Inferior parietal cortex (tissue), 1 donor: Measurements from ENCODE around the gene C18orf63.
"Not testable (repeated sequence)": the region's sequence is repeated elsewhere in the genome, so short reads cannot be mapped to it uniquely, and the experiment has no call there.

Source experiments
- DNase-seq: peaks from one replicate; pipeline ENCODE4 v3.0.0-alpha.2; 2016; ENCODE audit errors: extremely low spot score

The C18orf63 gene

DNA sequence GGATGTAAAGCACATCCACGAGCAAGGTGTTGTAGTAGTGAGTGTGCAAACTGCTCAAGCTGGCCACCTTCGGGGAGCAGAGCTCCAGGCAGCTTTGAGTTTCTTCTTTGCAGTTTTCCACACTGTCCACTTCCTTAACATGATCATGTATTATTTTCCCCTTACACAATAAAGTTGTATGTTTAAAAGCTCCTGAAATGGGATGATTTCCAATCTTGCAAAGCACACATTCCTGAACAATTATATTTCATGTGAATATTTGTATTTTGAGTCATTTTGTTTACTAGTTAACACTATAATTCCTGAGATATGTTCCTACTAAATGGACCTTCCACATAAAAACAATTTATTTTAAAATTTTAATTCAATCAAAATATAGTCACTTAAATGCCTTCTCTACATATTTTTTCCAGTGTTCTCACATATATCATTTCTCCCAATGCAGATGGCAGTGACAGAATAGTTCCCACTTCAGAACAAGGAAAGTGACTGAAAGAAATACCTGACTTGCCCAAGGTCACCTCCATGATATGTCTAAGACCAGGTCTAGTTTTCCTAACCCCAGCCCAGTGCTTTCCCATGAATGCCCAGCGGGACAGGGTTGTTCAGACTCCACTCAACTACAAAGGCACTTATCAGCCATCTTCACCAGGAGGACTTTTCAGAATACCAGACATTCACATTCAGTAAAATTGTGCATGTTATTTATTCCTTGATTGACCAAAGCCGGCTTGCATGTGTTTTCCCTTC is 29.4 kb upstream of the C18orf63 start:
- DNase-seq, result no peak

DNA sequence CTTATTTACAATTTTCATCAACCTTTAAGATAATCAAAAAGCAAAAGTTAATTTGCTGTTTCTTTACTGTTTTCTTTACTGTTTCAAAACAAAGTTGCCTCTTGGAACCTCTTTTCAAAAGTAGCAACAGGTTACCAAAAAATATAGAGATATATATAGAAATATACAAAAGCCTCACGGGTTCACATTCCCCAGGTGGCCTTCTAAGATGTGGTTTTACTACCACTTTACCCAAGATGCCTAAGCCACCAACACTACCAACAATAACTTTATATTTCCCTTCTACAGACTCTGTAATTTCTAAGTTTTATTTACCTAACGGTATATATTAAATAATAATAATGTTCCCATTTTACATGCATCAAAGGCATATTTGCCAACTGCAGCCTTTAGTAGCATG is 28.8 kb upstream of the C18orf63 start:
- no peak for DNase-seq

DNA sequence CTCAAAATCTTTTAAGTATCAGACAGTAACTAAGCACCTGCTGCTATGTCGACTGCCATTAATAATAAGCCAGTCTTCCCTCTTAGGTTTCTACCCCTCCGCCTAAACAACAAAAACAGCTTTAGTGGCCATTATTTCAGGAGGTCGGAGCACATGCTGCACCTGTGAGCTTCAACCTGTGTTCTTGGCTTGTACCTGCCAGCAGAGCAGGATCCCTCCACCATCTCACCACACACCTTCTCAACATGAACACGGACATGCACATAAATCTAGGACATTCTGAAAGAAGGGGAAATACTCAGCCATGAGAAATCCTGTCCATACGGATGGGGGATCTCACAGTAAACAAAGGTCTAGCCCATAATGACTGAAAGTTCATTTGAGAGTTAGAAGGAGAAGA is 27.6 kb upstream of the C18orf63 start:
- no peak for DNase-seq

DNA sequence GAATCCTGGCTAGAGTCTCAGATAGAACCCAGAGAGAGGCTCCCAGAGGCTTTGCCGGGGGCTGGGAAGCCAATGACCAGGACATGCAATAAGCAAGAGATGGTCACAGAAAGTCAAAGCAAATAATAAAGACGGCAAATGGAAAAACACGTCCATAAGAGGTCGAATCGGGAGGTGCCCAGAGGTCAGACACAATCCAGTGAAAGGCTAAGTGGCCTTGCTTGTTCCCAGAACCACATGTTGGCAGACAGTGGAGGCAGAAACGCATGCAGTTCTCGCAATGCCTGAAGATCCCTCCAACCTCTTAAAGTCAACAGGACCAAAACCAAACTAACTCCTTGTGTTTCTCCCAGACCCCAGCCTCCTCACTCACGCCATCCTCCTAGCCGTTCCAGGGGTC is 26.9 kb upstream of the C18orf63 start:
- DNase-seq, result no peak

DNA sequence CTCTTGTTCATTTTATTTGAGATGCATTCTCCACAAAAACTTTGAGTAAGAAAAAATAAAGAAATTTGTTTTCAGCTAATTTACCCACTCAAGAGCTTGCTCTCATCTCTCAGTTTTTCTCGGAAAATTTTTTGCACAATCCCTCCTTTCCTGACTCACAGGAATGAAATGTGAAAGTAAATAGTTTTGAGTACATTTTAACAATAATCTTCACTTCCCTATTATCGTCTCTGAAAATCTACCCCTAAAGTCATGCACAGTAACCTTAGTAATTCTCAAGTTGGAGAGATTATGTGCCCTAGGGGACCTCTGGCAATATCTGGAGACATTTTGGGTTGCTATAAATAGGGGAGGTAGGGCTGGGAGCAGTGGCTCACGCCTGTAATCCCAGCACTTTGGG is 26.5 kb upstream of the C18orf63 start:
- no peak for DNase-seq

DNA sequence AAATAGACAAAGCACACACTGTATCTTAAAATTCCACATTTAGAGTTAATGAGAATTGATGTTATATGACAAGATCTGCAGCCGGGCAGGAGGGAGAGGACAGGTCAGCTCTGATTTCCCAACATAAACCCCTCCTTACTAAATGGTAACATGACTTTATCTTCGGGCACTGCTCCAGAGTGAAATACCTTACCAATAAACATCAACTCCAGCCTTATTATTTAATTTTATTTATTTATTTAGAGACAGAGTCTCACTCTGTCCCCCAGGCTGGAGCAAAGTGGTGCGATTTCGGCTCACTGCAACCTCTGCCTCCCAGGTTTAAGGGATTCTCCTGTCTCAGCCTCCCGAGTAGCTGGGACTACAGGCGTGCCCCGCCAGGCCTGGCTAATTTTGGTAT is 25.6 kb upstream of the C18orf63 start:
- DNase-seq, result no peak

DNA sequence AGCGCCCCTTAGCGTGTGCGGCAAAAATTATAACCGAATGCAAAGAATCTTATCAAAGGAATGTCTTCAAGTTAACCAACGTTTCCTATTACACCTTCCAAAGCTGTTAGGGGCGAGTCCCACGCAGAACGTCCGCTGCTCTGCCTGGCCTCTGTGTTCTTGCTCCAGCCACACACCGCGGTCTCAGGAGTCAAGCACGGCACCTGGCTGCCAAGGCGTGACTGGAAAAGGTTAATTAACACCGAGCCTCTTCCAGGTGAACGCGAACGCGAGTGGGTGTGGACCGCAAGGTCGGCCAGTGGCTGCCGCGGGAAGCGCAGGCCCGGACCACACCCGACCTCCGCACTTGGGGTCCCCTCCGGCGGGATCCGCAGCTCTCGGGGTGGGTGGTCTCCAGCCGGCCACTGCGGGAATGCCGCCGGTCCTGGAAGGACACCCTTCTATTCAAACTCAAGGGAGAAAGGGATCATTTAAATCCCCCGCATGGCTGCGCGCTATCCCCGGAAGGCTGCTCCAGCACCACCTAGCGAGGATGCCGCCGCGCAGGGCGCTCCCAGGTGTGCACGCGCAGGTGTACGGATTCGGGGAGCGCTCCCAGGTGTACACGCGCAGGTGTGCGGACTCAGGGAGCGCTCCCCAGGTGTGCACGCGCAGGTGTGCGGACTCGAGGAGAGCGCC is 24.7 kb upstream of the C18orf63 start:
- no peak for DNase-seq

DNA sequence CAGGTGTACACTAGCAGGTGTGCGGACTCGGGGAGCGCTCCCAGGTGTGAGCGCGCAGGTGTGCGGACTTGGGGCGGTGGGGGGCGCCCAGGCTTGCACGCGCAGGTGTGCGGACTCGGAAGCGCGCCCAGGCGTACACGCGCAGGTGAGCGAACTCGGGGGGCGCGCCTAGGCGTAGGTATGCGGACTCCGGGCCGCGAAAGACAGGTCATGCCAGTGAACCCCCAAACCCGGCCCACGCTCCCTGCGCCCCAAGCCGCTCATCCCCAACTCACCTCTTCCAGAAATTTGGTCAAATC is 24.2 kb upstream of the C18orf63 start:
- no peak for DNase-seq

DNA sequence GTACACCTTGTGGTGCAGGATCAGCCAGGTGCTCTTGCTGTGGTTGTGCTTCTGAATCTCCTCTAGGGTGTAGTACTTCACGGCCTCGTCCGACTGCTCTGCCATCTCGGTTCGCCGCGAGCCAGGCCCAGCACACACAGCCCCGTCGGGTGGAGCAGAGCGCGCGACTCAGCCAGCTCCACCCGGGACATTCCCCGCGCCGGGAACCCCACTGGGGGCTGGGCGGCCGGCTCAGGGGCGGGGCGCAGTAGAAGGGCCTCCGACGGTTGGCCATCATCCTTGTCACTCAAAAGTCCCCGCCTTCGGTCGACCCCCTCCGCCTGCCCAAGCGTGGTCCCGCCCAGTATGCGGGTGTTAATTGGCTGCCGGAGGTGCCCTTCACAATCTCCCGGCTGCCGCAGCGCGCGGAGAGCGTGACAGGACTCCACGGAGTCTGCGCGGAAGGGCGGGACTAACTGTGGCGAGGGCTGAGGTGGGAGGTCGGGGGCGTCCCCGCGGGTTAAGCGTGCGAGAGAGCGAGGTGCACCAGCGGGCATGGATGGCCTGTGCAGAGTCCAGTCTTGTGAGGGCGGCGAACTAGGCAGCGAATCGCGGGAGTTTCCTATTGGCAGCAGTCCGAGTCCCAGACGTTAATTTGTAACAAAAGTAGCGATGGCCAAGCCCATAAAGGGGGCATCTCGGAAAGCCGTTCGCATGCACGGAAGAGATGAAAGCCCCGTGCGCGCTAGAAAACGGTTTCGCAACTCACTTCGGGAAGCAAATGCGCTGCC is 23.7 kb upstream of the C18orf63 start, which contains the start of gene CYB5A:
Gene CYB5A, minus strand, starts transcription at position 193 of the 770 bp plus-strand sequence. Its CDS starts 88 bp downstream, at position 105.
- DNase-seq, result peak; percentile 99

DNA sequence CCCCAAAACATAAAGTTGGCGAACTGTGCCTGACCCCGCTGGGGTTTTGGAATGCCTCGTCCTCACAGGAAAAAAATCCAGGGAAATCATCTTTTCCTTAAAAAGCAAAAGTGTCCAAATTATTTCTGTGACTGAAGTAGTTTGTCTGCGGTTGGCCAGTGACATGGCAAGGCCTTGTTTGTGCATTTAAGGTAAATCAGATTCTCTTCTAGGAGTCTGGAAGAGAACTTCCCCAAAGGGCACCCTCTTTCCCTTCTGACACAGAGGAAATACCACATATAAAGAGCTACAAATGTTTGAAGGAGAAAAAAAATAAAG is 23.1 kb upstream of the C18orf63 start:
- no peak for DNase-seq

DNA sequence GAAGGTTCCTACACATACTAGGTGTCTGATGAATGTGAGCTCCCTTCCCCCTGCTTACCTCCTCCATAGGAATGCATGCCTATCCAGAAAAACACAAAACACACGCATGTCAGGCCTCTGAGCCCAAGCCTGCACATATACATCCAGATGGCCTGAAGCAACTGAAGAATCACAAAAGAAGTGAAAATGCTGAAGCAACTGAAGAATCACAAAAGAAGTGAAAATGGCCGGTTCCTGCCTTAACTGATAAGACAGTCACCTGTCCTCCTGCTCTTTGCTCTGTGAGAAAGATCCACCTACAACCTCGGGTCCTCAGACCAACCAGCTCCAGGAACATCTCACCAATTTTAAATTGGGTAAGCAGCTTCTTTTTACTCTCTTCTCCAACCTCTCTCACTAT is 22.7 kb upstream of the C18orf63 start:
- not testable (repeated sequence) for DNase-seq

DNA sequence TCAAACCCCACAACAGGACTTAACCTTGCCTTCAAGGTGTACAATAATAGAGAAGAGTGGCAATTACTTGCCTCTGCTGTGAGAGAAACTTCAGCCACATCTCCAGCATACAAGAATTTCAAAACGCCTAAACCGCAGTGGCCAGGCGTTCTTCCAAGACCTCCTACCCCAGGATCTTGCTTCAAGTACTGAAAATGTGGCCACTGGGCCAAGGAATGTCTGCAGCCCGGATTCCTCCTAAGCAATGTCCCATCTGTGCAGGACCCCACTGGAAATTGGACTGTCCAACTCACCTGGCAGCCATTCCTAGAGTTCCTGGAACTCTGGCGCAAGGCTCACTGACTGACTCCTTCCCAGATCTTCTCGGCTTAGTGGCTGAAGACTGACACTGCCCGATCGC is 21.1 kb upstream of the C18orf63 start:
- no peak for DNase-seq

DNA sequence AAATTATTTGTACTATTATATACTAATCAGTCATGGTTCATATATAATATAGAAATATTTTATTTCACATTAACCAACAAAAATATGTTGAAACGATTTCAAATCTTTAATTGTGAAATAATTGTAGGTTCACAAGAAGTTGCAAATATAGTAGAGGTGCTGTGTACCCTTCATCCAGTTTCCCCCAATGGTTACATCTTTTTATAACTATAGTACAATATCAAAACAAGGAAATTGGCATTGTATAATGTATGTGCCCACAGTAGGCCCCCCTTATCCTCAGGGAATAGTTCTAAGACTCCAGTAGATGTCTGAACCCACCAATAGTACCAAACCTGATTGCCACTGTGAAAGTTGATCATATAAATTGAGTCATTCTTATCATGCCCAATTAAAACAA is 16.5 kb upstream of the C18orf63 start:
- DNase-seq, result no peak

DNA sequence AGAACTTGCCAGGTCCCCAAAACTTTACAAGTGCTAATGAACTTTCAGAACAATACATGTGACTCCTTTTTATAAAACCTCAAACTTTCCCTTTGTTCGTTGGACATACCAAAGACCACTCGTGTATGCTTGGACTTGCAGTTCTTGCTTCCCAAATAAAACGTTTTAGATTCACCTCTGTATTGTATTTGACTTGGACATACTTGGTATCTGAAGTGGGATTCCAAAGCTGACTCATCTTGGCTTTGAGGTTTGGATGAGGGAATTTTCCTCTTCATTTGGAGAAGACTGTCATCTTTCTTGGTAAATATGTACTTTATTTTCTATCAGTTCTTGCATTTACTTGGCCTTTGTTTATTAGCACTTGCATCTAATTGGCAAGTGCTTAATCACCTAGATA is 15.9 kb upstream of the C18orf63 start:
- DNase-seq, result no peak

DNA sequence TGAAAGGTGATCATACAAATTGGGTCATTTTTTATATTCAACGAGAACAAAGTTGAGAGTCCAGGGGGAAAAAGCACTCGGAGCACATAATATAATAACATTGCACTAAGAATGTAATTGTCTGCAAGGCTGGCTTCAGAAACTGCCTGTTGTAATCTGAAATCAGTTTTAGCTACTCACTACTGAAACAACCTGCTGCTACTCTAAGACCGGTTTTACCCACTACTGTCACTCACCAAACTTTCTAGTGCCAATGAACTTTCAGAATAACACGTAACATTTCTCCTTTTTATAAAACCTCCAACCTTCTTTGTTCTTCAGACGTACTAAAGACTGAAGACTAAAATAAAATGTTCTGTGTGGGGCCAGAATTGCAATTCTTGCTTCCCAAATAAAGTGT is 12.3 kb upstream of the C18orf63 start:
- no peak for DNase-seq

DNA sequence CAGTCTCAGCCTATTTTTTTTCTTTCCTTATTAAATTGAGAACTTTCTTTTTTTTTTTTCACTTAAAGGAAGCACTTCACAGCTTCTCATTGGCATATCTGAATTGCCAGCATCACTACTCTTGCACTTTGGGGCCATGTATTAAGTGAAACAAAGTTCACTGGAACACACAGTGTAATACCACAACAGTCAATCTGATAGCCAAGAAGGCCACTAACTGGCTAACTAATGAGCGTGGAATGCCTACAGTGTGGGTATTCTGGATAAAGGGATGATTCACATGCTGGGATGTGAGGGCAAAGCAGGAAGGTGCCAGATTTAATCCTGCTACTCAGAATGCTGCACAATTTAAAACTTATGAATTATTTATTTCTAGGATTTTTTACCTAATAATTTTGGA is 11.7 kb upstream of the C18orf63 start:
- DNase-seq, result no peak

DNA sequence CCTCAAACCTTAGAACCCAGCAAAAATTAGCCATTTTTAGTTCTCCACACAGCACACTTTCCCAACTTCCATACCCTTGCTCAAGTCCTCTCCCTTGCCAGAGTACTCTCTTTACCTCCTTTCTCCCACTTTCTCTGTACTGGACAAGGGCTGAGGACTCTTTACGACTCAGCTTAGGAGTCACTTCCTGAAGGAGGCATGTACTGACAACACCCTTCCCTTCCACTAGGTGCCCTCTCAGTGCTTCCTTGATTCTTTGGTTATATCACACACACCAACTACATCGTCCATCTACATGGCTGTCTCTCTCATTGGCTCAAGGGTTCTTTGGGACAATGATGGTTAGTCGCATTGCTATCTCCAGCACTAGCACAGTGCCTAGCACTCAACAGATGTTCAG is 5.2 kb upstream of the C18orf63 start:
- DNase-seq, result no peak

DNA sequence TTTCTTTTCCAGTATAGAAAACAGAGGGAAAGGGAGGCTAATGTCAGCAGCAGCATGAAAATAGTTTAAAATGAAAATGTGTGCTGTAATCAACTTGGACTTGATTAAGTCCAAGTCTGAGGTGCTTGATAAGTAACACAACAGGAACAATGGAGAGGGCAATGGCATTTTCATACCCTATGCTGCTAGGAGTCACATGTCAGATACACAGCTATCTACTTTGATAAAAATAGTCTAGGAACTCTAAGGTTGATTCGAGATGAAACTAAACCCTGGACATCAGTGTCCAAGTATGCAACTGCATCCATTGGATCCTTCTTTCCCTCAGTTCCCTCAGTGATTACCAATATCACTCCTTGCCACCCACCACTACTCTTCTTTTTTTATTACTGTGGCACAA is 4.6 kb upstream of the C18orf63 start:
- DNase-seq, result no peak

DNA sequence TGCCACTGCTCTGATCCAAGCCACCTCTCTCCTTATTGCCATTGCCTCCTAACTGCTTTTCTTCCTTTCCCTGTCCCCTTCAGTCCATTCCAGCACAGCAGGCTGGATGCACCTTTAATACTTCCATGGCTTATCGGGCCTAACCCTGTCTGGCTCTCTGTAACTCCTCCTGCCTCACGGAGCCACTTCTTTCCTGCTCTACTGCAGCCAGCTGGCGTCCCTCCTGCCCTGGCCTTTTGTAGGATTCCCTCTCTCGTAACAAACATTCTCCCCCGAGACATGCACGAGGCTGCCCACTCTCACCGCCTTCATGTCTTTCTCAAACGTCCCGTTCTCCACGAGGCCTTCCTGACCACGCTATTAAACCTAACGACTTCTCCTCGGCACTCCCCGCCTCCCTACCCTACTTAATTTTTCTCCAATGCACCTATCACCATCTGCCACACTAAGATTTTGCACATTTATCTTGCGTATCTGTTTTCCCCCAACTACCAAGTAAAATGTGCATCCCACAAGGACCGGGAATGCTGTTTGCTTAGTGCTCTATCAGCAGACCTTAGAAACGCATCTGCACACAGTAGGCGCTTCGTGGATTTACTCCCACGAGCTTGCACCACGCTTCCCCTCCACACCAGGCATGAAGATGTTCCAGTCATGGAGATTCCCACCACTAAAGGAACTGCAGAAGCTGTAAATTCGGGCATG is 728 bp upstream of the C18orf63 start:
- DNase-seq, result no peak

DNA sequence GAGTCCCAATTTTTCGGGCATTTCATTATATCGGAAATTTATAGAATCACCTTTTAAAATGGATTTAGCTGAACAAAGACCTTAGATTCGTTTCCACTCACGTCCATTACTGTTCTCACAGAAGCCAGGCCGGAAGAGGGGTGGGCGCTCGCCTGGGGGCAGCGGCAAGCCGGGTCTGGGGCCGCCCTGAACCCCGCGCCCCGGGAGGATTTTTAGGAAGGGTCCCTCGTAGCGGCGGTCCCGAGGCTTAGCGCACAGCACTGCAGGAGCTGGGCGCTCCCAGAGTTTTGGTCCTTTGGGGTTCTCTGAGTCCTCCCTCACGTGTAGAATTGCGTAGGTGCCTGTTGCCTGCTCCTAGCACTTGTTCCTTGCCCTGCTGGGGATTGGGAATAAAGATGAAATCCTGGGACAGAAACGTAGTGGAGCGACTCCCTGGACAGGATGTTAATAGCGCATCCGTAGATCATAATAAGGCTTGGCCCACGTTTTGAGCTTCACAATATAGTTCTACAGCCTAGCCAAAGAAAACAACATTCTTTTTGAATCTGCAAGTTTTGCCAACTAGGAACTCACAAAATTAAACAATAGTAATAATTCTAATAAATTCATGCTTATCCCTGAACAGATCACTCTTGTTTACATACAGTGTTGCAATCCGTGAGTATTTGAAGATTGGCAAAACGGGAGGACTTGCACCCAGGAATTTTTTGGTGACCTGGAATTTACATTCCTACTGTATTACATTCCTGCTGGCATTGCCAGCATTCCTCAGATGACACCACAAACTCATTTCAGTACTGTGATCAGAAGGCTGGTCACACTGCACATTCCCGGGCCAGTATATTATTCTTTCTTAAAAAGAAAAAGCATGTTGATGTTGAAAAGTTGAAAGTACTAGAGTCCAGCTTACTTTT is 875 bp downstream of the C18orf63 start:
- DNase-seq, result no peak

DNA sequence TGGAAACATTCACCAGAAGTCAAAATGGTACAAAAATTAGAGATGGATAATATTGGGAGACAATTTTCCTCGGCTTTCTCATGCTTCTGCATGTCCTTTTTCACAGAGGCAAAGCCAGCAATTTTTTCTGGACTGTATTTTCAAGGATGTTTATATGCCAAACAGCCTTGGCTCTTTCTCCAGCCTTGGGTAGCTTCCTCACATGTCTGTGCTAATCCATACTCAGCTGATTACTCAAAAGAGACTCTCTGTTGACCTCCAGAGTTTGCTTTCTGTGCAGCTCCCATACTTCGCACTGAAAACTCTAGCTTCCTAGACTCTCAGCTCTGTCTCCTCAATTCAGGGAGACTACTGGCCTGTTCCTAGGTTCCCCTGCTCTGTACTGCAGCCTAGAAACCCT is 10.6 kb downstream of the C18orf63 start:
- DNase-seq, result no peak
